Bronchial epithelial cell (primary cell): ENCODE measurements around the gene GCK. TPM values are rescaled to one million over a fixed set of nuclear protein-coding genes. Genes with fewer than 3 reads are reported as not detected.

Experiments
- DNase-seq: peaks from one replicate; pipeline ENCODE4 v3.0.0-alpha.2; 2010; ENCODE audit warnings: low read depth
- FAIRE-seq: peaks from 2 replicates; lab custom pipeline; 2011; peaks lifted over from hg19 to GRCh38; lab: Jason Lieb, UNC
- H3K27me3 ChIP-seq: 2 replicates; pipeline ENCODE4 v1.5.1; 2011; ENCODE audit warnings: low read length; ENCODE audit not compliant: control insufficient read depth, insufficient read depth
- H3K36me3 ChIP-seq: 2 replicates; pipeline ENCODE4 v1.5.1; 2011; ENCODE audit warnings: low read length; ENCODE audit not compliant: control insufficient read depth, insufficient read depth
- H3K4me3 ChIP-seq: 2 replicates; pipeline ENCODE4 v1.5.1; 2011; ENCODE audit warnings: mild to moderate bottlenecking, low read depth, low read length, control low read depth
- CTCF ChIP-seq: IDR thresholded peaks from 2 replicates; pipeline ENCODE4 v1.5.1; 2011; ENCODE audit warnings: mild to moderate bottlenecking, moderate library complexity, low read length, control low read depth, inconsistent platforms; ENCODE audit not compliant: insufficient read depth, severe bottlenecking
- total RNA-seq: library from RNA; depleted of rRNA; stranded (reverse); fragments of >200 nt; gene quantifications from 2 replicates; pipeline ENCODE4 v1.2.1, GENCODE V29; 2014

The GCK gene
- total RNA-seq, 1 donor from 2014 or later, result 0.53 TPM

GRCh38 chr7:44100458-44101302 is 88.6 kb downstream of the GCK start:
- FAIRE-seq, result no peak
- TF ChIP-seq CTCF, result no peak
- no peak for DNase-seq

GRCh38 chr7:44099669-44100068 is 89.6 kb downstream of the GCK start:
- DNase-seq (no peak), FAIRE-seq (no peak)
- no peak for TF ChIP-seq CTCF
- no peak overlapping the region for H3K4me3 ChIP-seq
- no peaks in the 10 kb centered on the region for H3K27me3 ChIP-seq
- no peaks in the 10 kb centered on the region for H3K36me3 ChIP-seq

More at GRCh38 chr7:44100458-44101302, 88.6 kb downstream of the GCK start:
- H3K36me3 ChIP-seq, result no peaks in the 10 kb centered on the region
- no peak overlapping the region for H3K4me3 ChIP-seq
- H3K27me3 ChIP-seq, result no peaks in the 10 kb centered on the region

- FAIRE-seq (no peak), DNase-seq (no peak)
- TF ChIP-seq CTCF, result no peak
- no peaks in the 10 kb centered on the region for H3K36me3 ChIP-seq
- no peaks in the 10 kb centered on the region for H3K27me3 ChIP-seq
- H3K4me3 ChIP-seq, result no peak overlapping the region
Observed at GRCh38 chr7:44098092-44099068, 90.9 kb downstream of the GCK start.

- Histone ChIP-seq H3K4me3 (no peak overlapping the region), H3K36me3 (no peaks in the 10 kb centered on the region), H3K27me3 (no peaks in the 10 kb centered on the region)
- TF ChIP-seq CTCF, result no peak
- FAIRE-seq (no peak), DNase-seq (no peak)
Observed at GRCh38 chr7:44097064-44097932, 91.9 kb downstream of the GCK start.

- DNase-seq (no peak), FAIRE-seq (no peak)
- no peaks in the 10 kb centered on the region for H3K36me3 ChIP-seq
- no peak overlapping the region for H3K4me3 ChIP-seq
- TF ChIP-seq CTCF, result no peak
- no peaks in the 10 kb centered on the region for H3K27me3 ChIP-seq
Observed at GRCh38 chr7:44096326-44096881, 92.8 kb downstream of the GCK start.
